Endothelial cell of umbilical vein (primary cell): ENCODE data around the gene CHRND.

Source experiments
- EZH2 ChIP-seq: IDR thresholded peaks from 2 replicates; pipeline ENCODE4 v1.6.1; 2012; ENCODE audit warnings: borderline replicate concordance, low read depth, mild to moderate bottlenecking, moderate library complexity, low read length, inconsistent platforms; ENCODE audit not compliant: severe bottlenecking
- JUN ChIP-seq: IDR thresholded peaks from 2 replicates; pipeline ENCODE4 v1.6.1; 2011; ENCODE audit warnings: borderline replicate concordance, low read depth; ENCODE audit not compliant: insufficient read length, insufficient read depth
- MYC ChIP-seq: IDR thresholded peaks from one replicate; pipeline ENCODE4 v1.6.1; 2011; ENCODE audit warnings: mild to moderate bottlenecking, low read depth, low read length
- POLR2A ChIP-seq: IDR thresholded peaks from 2 replicates; pipeline ENCODE4 v1.6.1; 2012; ENCODE audit warnings: low read depth, mild to moderate bottlenecking, control low read depth, low read length
- POLR2AphosphoS5 ChIP-seq: IDR thresholded peaks from 2 replicates; pipeline ENCODE4 v1.6.1; 2012; ENCODE audit warnings: low read depth, mild to moderate bottlenecking, control low read depth, low read length, moderate library complexity; ENCODE audit not compliant: insufficient read depth
- TF ChIP-seq, protein P1 (sequence below), 2 donors: IDR thresholded peaks; 1 replicate in 1 of 2; 2 replicates in 1 of 2; pipeline ENCODE4 v1.5.1; 2011; ENCODE audit warnings: low read length in 2 of 2, mild to moderate bottlenecking in 2 of 2, moderate library complexity in 2 of 2, control low read depth in 1 of 2, inconsistent platforms in 1 of 2, low read depth in 1 of 2; ENCODE audit not compliant: insufficient read depth in 1 of 2; ENCODE audit errors: extremely low read depth in 1 of 2
- TF ChIP-seq, protein P2 (sequence below): IDR thresholded peaks from 2 replicates; pipeline ENCODE4 v1.6.1; 2011; ENCODE audit not compliant: insufficient read depth, insufficient read length

DNA sequence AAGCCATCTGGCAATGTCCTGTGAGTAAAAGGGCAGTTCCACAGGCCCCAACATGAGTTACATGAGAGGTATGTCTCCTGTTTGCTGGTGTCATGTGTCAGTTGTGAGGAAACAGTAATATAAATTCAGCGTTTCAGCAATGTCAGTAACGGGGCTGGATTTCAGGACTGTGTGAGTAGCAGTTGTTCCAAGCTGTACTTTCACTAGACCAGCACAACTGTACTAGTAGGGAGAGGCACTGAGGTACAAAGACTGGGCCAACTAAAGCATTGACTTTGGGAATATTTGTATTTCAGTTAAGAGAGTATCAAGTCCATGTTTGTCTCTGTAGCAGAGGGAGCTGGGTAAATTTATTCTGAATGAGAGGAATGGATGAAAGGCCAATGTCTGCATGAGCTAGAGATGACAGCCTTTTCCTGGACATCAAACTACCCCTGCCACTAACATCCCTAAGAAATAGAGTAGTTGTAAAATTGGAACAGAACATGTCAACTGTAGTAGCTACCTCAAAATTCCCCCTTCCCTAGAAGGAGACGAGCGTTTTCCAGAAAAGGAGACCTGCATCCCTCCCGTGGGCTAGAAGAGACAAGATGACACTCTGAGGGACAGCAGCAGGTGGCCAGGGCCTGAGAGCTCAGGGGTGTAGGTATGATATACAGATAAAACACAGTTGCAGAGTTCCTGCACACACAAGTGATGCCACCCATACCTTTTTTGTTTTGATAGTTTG lies 48.9 kb downstream of the CHRND start:
- TF ChIP-seq POLR2A, result no peak
- TF ChIP-seq, protein P1, sequence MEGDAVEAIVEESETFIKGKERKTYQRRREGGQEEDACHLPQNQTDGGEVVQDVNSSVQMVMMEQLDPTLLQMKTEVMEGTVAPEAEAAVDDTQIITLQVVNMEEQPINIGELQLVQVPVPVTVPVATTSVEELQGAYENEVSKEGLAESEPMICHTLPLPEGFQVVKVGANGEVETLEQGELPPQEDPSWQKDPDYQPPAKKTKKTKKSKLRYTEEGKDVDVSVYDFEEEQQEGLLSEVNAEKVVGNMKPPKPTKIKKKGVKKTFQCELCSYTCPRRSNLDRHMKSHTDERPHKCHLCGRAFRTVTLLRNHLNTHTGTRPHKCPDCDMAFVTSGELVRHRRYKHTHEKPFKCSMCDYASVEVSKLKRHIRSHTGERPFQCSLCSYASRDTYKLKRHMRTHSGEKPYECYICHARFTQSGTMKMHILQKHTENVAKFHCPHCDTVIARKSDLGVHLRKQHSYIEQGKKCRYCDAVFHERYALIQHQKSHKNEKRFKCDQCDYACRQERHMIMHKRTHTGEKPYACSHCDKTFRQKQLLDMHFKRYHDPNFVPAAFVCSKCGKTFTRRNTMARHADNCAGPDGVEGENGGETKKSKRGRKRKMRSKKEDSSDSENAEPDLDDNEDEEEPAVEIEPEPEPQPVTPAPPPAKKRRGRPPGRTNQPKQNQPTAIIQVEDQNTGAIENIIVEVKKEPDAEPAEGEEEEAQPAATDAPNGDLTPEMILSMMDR (IDR thresholded peaks at IDR 0.05; ENCODE audit: extremely low read depth in 1 of 2, insufficient read depth in 1 of 2, low read depth in 1 of 2, low read length in 2 of 2), result no peak
- TF ChIP-seq, protein P2, sequence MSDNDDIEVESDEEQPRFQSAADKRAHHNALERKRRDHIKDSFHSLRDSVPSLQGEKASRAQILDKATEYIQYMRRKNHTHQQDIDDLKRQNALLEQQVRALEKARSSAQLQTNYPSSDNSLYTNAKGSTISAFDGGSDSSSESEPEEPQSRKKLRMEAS, result no peak
- no peak for TF ChIP-seq POLR2AphosphoS5
- no peak for TF ChIP-seq MYC
- TF ChIP-seq JUN, result no peak
- no peak for TF ChIP-seq EZH2
